Spinal cord (tissue), 10 donors: Measurements from ENCODE around the gene LRRC32. TPM values are rescaled to one million over a fixed set of nuclear protein-coding genes. Genes with fewer than 3 reads are reported as not detected.

Source experiments
- DNase-seq, 6 donors: peaks; one replicate each; pipeline versions ENCODE4 v3.0.0 to v3.0.0-alpha.2; 2013 to 2015; ENCODE audit warnings: low spot score in 6 of 6, low read depth in 4 of 6
- H3K27ac ChIP-seq: one replicate; pipeline ENCODE4 v1.5.1; 2013; ENCODE audit warnings: low read depth, low read length, control low read depth
- H3K27me3 ChIP-seq: one replicate; pipeline ENCODE4 v1.6.1; 2013; ENCODE audit warnings: low read length; ENCODE audit not compliant: control insufficient read depth, insufficient read depth
- H3K36me3 ChIP-seq: one replicate; pipeline ENCODE4 v1.6.1; 2013; ENCODE audit warnings: low read length; ENCODE audit not compliant: control insufficient read depth, insufficient read depth
- H3K4me1 ChIP-seq: one replicate; pipeline ENCODE4 v1.6.1; 2013; ENCODE audit warnings: low read length; ENCODE audit not compliant: control insufficient read depth, insufficient read depth
- H3K4me3 ChIP-seq: one replicate; pipeline ENCODE4 v1.5.1; 2013; ENCODE audit warnings: low read depth, low read length, control low read depth
- H3K9me3 ChIP-seq: one replicate; pipeline ENCODE4 v1.6.1; 2013; ENCODE audit warnings: low read length; ENCODE audit not compliant: control insufficient read depth, insufficient read depth
- WGBS: methylation state at CpG from one replicate; pipeline ENCODE4 v1.1.5; 2013; ENCODE audit warnings: missing lambda C conversion rate; ENCODE audit not compliant: insufficient coverage; 5-methylcytosine and 5-hydroxymethylcytosine counted together
- polyA plus RNA-seq, 2 donors: library from polyadenylated mRNA; unstranded; fragments of 120-200 nt; gene quantifications; one replicate each; pipeline ENCODE4 v1.2.1, GENCODE V29; 2013; ENCODE audit not compliant: insufficient read length in 2 of 2
- total RNA-seq, 2 donors: library from RNA; depleted of rRNA in 1 of 2; stranded (reverse); fragments of 120-200 nt in 1 of 2; fragments of >200 nt in 1 of 2; gene quantifications; one replicate each; pipeline versions ENCODE4 v1.2.3 to v1.2.4, GENCODE V29; 2013 to 2014
- donor health status: healthy.

Gene LRRC32
- total and polyA plus RNA-seq, 4 donors, result 8.3 to 31.8 (median 10.4) TPM

- DNase-seq, result no peak
- no peaks in the 10 kb centered on the region for H3K27me3 ChIP-seq
- H3K36me3 ChIP-seq, result no peaks in the 10 kb centered on the region
- no peak overlapping the region for H3K27ac ChIP-seq
- H3K4me1 ChIP-seq, result no peaks in the 10 kb centered on the region
- 96% methylated on average over 4 of the region's 4 CpGs for WGBS
- no peak overlapping the region for H3K4me3 ChIP-seq
- H3K9me3 ChIP-seq, result no peaks in the 10 kb centered on the region
Measured at GRCh38 chr11:76709756-76710155, 39.2 kb upstream of the LRRC32 start.

DNA sequence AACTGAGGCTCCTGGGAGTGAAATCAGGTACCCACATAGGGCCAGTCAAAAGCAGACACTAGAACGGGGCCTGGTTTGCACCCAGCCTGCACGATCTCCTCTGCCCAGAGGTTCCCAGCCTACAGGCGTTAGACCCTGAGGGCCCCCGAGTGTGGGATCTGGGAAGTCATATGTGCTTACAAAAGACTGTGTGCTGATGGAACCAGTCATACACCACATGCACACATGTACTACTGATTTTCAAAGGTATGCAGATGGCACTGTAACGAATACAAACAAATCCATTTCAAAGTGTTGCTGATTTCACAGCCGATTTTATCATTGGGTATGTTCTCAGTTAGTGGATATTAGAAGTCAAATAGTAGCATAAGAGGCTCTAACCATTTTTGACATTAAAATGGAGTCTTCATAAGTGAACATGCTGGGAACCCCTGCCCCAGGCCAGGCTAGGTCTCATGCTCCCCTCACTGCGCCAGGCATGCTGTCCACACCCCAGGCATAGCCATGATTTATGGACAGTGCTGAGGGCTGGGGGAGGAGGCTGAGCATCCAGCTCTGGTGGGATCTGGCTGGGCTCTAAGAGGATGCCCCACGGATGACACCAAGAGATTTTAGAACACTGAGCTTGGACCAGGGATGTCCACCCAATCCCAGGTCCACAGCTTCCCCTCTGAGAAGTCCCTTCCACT is 38.6 kb upstream of the LRRC32 start:
- Histone ChIP-seq H3K9me3 (no peaks in the 10 kb centered on the region), H3K4me1 (no peaks in the 10 kb centered on the region), H3K27ac (no peak overlapping the region), H3K36me3 (no peaks in the 10 kb centered on the region), H3K27me3 (no peaks in the 10 kb centered on the region), H3K4me3 (no peak overlapping the region)
- 66% methylated on average over 4 of the region's 8 CpGs for WGBS
- DNase-seq, result no peak

DNA sequence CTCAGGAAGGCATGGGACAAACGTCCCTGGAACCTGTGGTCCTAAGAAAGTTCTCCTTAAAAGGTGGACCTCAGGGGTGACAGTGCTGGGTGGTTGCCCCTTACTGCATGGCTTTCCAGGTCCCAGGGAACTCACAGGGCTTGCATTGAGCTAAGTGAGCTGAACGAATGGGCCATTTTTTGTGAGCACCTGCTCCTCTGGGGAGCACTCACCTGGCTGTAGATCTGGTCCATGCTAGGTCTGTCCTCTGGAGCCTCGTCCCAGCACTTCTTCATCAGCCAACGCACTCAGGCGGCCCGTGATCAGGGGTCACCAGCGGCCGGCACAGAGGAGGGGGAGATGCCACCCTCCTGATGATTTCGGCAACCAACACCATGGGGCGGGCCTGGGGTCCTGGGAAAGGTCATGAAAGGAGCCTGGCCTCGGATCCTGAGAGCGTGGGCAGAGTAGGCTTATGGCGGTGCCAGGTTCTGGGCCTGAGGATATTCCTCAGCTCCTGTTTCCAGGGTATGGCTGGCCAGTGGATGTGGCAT is 36.8 kb upstream of the LRRC32 start:
- H3K9me3 ChIP-seq, result no peaks in the 10 kb centered on the region
- no peaks in the 10 kb centered on the region for H3K36me3 ChIP-seq
- H3K27me3 ChIP-seq, result no peaks in the 10 kb centered on the region
- DNase-seq, result no peak
- H3K4me1 ChIP-seq, result no peaks in the 10 kb centered on the region
- no peak overlapping the region for H3K4me3 ChIP-seq
- H3K27ac ChIP-seq, result no peak overlapping the region
- WGBS, result 93% methylated on average over 11 of the region's 13 CpGs

GRCh38 chr11:76706667-76707066 is 36.1 kb upstream of the LRRC32 start:
- no peaks in the 10 kb centered on the region for H3K4me1 ChIP-seq
- DNase-seq, result no peak
- H3K27ac ChIP-seq, result no peak overlapping the region
- no peaks in the 10 kb centered on the region for H3K27me3 ChIP-seq
- 88% methylated on average over 4 of the region's 5 CpGs for WGBS
- H3K9me3 ChIP-seq, result no peaks in the 10 kb centered on the region
- H3K36me3 ChIP-seq, result no peaks in the 10 kb centered on the region
- no peak overlapping the region for H3K4me3 ChIP-seq

DNA sequence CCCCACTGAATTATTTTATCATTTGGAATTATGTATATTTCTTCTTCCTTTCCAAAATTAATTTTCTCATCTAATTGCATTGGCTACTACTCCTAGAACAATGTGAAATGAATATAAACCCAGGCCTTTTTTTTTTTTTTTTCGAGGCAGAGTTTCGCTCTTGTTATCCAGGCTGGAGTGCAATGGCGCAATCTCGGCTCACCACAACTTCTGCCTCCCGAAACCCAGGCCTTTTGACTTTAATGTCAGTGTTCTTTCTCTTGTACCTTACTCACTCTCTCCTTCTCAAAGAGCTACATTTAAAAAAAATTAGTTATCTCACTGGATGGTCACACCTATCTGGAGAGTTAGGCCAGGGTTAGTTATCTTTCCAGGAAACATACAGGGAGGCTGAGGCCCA is 35.3 kb upstream of the LRRC32 start:
- H3K27ac ChIP-seq, result no peak overlapping the region
- H3K4me3 ChIP-seq, result no peak overlapping the region
- H3K9me3 ChIP-seq, result no peaks in the 10 kb centered on the region
- DNase-seq, result no peak
- no peaks in the 10 kb centered on the region for H3K27me3 ChIP-seq
- H3K36me3 ChIP-seq, result no peaks in the 10 kb centered on the region
- H3K4me1 ChIP-seq, result peaks cover under 1% of the 10 kb centered on the region
- no CpG with 5 or more reads among the region's 5 CpGs for whole genome bisulfite sequencing

DNA sequence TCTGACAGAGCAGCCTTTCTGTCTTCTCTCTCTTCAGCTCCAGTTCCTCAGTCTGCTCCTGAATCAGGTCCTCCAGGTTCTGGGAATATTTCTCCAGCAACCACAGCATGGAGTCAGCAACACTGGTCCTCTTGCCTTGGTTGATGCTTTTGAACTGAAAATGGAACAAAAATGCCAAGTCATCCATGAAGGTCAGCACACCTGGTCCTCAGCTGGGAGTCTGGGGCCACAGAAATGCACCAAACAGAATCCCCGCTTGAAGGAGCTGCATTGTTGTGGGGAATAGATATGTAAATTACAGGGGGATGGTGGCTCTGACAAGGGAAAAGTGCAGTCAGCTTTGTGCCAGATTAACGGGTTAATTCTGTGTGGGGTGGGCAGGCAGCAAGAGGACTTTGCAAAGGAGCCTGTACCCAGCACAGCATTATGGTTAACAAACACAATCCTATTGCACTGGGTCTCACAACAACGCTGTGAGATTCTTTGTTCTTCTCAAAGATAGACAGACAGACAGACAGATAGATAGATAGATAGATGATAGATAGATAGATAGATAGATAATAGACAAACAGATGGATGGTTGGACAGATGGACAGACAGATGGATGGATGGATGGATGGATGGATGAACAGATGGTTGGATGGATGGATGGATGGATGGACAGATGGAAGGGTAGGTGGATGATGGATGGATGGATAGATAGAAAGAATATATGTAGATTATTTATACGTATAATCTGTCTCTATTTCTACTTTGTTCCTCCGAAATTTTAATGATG is 33.8 kb upstream of the LRRC32 start:
- Histone ChIP-seq H3K36me3 (no peaks in the 10 kb centered on the region), H3K27me3 (no peaks in the 10 kb centered on the region), H3K9me3 (no peaks in the 10 kb centered on the region), H3K4me3 (no peak overlapping the region), H3K27ac (no peak overlapping the region), H3K4me1 (peaks cover 9% of the 10 kb centered on the region)
- WGBS, result 82% methylated on average over 1 of the region's 5 CpGs
- no peak for DNase-seq

GRCh38 chr11:76703707-76704106 is 33.2 kb upstream of the LRRC32 start:
- H3K27me3 ChIP-seq, result no peaks in the 10 kb centered on the region
- H3K9me3 ChIP-seq, result no peaks in the 10 kb centered on the region
- no peak for DNase-seq
- no peak overlapping the region for H3K27ac ChIP-seq
- no peak overlapping the region for H3K4me3 ChIP-seq
- no peaks in the 10 kb centered on the region for H3K36me3 ChIP-seq
- WGBS, result no CpG with 5 or more reads among the region's 1 CpG
- H3K4me1 ChIP-seq, result peaks cover 9% of the 10 kb centered on the region

DNA sequence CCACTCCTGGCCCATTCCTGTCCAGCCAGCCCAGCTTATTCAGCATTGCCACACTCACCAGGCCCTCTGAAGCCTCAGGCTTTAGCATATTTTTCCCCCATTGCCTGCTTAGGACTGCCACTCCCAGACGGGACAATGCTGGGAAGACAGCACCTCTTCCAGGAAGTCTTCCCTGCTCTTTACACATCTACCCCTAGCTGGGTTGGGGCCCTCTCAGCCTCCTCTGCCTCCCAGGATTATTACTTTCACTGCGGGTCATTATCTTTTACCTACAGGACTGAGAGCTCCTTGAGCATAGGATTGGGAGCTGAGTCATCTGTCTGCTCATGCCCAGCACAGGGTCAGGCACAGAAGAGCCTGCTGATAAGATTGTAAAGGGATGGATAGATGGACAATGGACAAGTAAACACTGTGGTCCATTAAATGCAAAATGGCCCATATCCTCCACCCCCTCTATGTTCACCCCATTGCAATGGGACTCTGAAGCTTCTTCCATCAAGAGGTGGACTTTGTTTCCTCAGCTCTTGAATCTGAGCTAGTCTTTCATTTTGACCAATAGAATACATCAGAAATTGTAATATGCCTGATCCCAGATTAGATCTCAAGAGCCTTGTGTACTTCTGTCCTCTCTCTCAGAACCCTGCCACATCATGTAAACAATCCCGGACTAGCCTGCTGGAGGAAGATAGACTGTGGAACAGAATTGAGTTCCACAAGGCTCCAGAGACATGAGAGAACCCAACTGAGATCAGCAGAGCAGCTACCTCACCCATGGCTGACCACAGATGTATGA is 32.0 kb upstream of the LRRC32 start:
- Histone ChIP-seq H3K27me3 (no peaks in the 10 kb centered on the region), H3K4me3 (no peak overlapping the region), H3K4me1 (peaks cover 9% of the 10 kb centered on the region), H3K9me3 (no peaks in the 10 kb centered on the region), H3K27ac (no peak overlapping the region), H3K36me3 (no peaks in the 10 kb centered on the region)
- no peak for DNase-seq
- 80% methylated on average over 1 of the region's 3 CpGs for WGBS

DNA sequence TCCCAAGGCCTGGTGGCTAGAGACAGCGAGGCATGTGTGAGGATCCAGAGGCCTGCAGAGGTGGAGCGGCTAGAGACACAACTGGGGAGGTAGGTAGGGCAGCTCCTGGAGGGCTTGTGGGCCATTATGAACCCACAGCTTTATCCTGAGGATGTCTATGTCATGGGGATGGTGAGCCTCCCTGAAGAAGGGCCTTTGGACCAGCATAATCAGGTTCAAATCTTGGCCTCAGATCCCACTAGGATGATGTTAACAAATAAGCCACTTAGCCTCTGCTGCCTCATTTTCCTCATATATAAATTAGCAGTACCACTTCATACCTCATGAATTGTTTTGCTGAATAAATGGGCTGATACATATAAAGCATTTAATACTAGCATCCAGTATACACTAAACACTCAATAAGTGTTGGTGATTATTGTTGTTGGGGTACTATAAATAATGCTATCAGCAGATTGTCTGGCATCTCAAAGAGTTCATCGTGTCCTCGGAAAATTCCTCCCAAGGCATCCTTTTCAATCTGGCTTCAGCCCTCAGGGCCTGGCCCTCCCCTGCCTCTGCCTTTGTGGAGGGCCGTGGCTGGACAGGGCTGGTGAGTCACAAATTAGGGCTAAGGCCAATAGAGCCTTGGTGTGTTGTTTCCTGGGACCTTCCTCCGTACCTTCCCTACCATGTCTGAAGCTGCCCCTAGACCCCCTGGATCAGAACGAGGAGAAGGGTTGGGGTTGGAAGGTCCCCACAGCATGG is 30.9 kb upstream of the LRRC32 start:
- Histone ChIP-seq H3K9me3 (no peaks in the 10 kb centered on the region), H3K27ac (no peak overlapping the region)
- WGBS, result 74% methylated on average over 5 of the region's 7 CpGs

More for the DNA sequence above, 30.9 kb upstream of the LRRC32 start:
- H3K27me3 ChIP-seq, result no peaks in the 10 kb centered on the region
- H3K4me3 ChIP-seq, result no peak overlapping the region
- no peak for DNase-seq
- H3K36me3 ChIP-seq, result no peaks in the 10 kb centered on the region
- H3K4me1 ChIP-seq, result peaks cover 9% of the 10 kb centered on the region
